SK-N-SH treated with all-trans-retinoic acid at 6 μM for 48 hours (cell line): ENCODE results near the gene NCAM1.

ENCODE experiments used
- GLIS3 ChIP-seq: fragments of 250-450 bp; sonication (Bioruptor Pico); IDR thresholded peaks from 2 replicates; pipeline ENCODE4 v1.5.0; 2020; ENCODE audit warnings: mild to moderate bottlenecking, moderate library complexity
- TSHZ2 ChIP-seq: fragments of 250-450 bp; sonication (Bioruptor Pico); IDR thresholded peaks from 2 replicates; pipeline ENCODE4 v1.5.0; 2020; ENCODE audit warnings: mild to moderate bottlenecking, moderate library complexity
- ZC3H10 ChIP-seq: fragments of 250-450 bp; sonication (Bioruptor Pico); IDR thresholded peaks from 2 replicates; pipeline ENCODE4 v1.5.1; 2021; ENCODE audit warnings: mild to moderate bottlenecking, moderate library complexity

GRCh38 chr11:113324250-113324649, 363.0 kb downstream of the NCAM1 start:
- TF ChIP-seq ZC3H10 (CRISPR knock-in tag) (no peak), GLIS3 (CRISPR knock-in tag) (no peak), TSHZ2 (CRISPR knock-in tag) (no peak)
